T1000 (cell line): Measurements from ENCODE around the gene HMGCS2.
"Not testable (repeated sequence)": the region's sequence is repeated elsewhere in the genome, so short reads cannot be mapped to it uniquely, and the experiment has no call there.

Experiments used
- DNase-seq: peaks from one replicate; lab custom pipeline; 2025; ENCODE audit warnings: mixed read lengths; lab: John Stamatoyannopoulos, UW

Gene HMGCS2

GRCh38 chr1:119731741-119732430 lies 36.8 kb downstream of the HMGCS2 start:
- DNase-seq, result no peak

- DNase-seq, result no peak
Observed at GRCh38 chr1:119731060-119731459, 37.6 kb downstream of the HMGCS2 start.

DNA sequence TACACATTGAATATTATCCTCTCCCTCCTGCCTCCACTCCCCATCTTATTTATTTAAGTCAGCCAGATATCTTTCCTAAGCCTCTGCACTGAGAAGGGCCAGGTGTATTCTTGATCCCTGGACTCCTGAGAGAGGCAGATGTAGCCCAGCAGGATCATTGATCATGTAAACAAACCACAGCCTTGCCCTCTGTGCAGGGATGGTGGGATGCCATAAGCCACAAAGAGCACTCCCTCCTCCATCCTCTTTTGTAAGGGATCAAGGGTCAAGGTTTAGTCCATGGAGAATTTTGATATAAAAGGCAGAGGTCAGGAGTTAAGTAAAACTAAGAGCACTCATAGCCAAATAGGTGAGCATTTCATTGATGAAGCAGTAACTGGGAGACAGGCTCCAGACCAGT lies 39.7 kb downstream of the HMGCS2 start:
- DNase-seq, result no peak

DNA sequence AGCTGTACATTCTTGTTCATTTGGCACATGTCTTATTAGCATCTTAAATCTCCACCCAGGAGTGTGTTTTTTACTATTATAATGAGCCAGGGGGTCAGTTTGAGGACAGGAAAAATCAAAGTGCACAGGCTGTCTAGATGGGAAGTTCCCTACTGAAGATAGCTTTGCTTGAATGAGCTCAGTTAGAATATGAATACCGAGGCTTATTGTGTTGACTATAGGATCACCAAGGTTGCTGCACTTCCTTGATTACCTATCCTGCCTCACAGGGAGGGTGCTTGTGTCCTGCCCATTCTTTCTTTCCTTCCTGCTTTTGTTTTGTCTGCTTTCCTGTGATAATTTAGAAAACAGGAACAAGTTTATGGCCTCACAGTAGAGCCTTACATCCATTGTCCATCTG lies 40.7 kb downstream of the HMGCS2 start:
- DNase-seq, result no peak

DNA sequence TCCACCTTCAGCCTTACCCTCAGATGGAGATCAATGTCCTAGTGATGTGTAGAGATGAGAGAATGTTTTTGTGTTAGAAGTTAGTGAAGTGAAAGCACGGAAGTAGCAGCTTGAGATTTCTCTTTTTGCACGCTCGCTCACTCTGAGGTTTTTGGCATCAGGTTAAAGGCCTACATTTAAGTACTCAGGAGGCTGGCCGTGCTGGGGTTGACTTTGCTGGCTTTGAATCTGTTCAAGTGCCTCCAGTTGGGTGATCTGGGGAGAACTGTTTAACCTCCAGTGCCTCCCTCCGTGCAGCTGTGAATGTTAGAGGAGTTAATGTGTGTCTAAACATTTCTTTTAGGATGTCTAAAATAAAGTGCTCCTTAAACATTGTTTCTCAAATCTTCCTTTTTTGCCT lies 43.1 kb downstream of the HMGCS2 start:
- no peak for DNase-seq

GRCh38 chr1:119724611-119725218 lies 44.0 kb downstream of the HMGCS2 start:
- DNase-seq, result no peak

DNA sequence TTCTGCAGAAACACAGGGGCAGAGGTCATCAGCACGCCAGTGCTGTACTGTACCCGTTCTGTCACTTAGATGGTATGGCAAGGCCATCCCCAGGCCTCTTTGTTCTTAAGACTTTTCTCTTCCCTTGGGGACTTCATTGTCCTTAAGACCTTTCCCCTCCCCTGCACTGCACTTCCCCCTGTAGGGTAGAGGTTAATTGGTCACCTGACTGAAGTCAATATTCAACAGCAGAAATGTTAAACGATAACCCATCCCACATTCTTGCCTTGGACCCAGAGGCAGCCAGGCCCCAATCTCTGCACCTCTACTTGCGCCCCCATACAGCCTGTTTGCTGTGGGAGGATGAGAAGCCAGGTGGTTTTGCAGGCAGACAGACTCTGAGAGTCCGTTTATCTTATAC lies 46.8 kb downstream of the HMGCS2 start:
- DNase-seq, result no peak

GRCh38 chr1:119720866-119721440 lies 47.8 kb downstream of the HMGCS2 start:
- no peak for DNase-seq

GRCh38 chr1:119718972-119719371 lies 49.7 kb downstream of the HMGCS2 start:
- DNase-seq, result no peak

DNA sequence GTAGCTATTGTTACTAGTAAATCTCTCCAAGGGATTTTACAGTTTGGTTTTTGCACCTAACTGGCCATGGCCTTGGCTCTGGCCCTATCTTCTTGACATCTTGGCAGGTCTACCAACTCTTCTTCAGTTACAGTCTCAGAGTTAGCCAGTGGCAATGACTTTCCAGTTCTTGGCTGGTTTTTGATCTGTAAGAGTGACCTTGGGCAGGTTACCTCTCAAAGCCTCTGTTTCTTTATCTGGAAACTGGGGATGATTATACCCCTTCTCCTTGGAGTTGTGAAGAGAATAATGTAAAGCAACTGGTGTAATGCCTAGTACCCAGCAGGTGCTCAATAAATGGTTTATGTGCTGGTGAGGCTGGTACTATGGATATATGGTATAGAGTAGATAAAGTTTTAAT lies 50.3 kb downstream of the HMGCS2 start:
- no peak for DNase-seq

DNA sequence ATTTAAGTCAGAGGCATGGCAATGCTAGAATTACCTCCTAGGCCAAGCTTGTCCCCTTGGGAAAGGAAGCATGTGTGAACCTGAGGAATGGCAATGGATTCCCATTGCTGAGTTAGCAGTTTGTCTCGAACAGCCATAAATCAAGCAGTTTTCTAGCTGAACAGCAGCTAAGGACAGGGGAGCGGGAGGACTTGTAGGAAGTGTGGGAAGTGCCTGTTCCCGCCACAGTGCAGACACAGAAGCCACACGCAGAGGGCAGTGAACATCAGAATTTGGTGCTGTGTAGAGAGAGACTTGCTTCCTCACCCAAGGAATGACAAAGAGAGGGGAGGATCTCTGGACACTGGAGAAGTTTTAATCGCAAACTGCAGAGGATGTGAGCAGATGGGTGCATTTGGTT lies 53.2 kb downstream of the HMGCS2 start:
- DNase-seq, result no peak

GRCh38 chr1:119714583-119714982 lies 54.1 kb downstream of the HMGCS2 start:
- DNase-seq, result no peak

GRCh38 chr1:119713749-119714456 lies 54.8 kb downstream of the HMGCS2 start:
- no peak for DNase-seq

DNA sequence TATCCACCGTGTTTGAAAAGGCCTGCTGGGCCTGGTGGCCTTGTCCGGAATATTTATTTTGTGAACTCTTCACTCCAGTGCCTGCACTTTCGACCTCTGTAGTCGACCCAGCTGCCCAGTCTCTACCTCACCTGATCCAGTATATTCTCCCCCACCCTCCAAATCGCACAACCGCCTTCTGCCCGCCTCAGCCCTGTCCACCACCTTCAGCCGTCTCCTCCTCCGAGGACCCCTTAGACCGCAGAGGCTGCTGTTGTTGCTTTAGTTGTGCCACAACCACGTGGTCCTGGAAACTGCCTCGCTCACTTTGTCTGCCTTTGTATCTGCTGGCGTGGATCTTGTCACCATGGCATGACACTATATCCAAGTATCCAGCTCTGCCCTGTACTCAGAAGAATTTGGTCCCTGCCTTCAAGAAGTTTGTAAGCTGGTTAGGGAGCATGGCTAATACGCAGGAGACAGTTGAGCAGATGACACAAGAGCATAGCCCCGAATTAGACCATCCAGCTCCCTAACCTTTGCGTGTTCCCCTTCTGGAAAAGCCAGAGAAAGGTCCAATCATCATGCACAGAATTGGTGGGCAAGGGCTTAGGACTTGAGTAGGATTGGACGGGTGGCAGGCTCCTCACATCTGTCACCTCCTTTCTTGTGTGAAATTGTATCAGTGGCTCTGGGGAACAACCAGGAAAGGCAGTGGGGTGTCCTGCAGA lies 55.5 kb downstream of the HMGCS2 start:
- no peak for DNase-seq

GRCh38 chr1:119712342-119713038 lies 56.2 kb downstream of the HMGCS2 start:
- peak; percentile 68 for DNase-seq

- peak; percentile 63 for DNase-seq
Observed at GRCh38 chr1:119711804-119712341, 56.8 kb downstream of the HMGCS2 start, which contains the start of gene PHGDH. Gene PHGDH, plus strand, starts transcription at chr1:119711934. Its CDS starts 89 bp downstream, at chr1:119712023.

DNA sequence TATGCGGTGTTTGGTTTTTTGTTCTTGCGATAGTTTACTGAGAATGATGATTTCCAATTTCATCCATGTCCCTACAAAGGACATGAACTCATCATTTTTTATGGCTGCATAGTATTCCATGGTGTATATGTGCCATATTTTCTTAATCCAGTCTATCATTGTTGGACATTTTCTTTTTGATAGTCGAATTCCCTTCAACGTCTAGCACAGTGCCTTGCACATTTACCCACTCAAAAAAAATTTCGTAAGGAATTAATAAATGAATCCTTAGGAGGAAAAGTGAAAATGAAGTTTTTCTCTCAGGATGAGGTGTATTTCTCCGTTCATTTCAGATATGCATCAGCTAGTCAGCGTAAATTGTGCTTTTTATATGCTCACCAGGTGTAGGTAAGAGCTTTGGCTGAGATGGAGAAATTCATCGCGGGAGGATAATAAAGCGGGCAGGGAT lies 57.3 kb downstream of the HMGCS2 start:
- DNase-seq, result not testable (repeated sequence)

- not testable (repeated sequence) for DNase-seq
Observed at GRCh38 chr1:119706599-119706998, 62.1 kb downstream of the HMGCS2 start.

DNA sequence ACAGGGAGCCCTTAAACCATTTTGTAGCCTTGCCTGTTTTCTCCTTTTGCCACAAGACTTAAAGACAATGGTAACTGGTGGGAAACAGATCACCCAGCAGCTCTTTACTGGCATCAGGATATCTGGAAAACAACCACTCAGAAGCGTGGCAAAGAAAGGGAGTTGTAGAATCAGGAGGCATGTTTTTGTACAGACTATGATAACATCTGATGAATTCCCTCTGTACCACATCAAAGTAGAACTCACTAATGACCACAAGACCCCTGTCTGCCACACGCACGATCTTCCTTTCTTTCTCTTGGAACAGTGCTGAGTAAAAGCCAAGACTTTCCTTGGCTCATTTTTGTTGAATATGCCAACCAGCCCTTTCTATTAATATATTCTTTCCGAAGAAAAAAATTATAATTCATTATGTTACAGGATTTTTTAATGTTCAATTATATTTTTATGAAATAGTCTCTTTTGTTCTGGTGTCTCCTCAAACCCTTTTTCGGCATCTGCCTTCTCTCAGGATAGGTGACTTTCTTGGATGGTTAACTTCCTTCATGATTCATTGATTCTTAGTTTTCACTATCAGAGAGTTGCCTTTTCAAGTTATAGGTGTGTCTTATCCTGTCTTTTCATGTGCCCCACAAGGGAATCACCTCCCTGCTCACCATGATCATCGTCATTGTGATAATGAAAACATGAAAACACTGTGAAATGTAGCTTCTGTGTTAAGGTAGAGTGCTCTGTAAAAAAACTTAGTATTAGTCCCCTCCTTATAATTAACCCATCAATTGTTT lies 64.8 kb downstream of the HMGCS2 start:
- no peak for DNase-seq

GRCh38 chr1:119702384-119702783 lies 66.3 kb downstream of the HMGCS2 start:
- peak; percentile 51 for DNase-seq
